Measurements from ENCODE around the gene CCRL2. TPM values are rescaled to one million over a fixed set of nuclear protein-coding genes. Genes with fewer than 3 reads are reported as not detected.

CCRL2 gene
- total and polyA plus RNA-seq, 2 of the 4 experiments (the other 2 are of a cell fraction) = 0.29 to 0.36 TPM

GRCh38 chr3:46409739-46410489 is 2.9 kb downstream of the CCRL2 start:
- intact Hi-C loops (cut with micrococcal nuclease) = no loop called here
- no peak overlapping the region for H3K4me2 ChIP-seq (ENCODE audit: low read depth, low read length)

More at GRCh38 chr3:46409739-46410489, 2.9 kb downstream of the CCRL2 start:
- Histone ChIP-seq H2AK5ac (ENCODE audit: low read depth, low read length) (no peak overlapping the region), H3K36me3 (ENCODE audit: control insufficient read depth, insufficient read depth, low read length) (no peaks in the 10 kb centered on the region), H2BK20ac (ENCODE audit: low read depth, low read length) (no peak overlapping the region), H4K91ac (ENCODE audit: insufficient read depth, low read depth, low read length) (no peak overlapping the region), H3K79me1 (ENCODE audit: low read depth in 1 of 2, low read length in 2 of 2) (peaks cover 0 to 4% of the 10 kb centered on the region in 2 experiments; a peak in 1 of 4 replicates), H3K18ac (ENCODE audit: low read depth, low read length) (no peak overlapping the region), H4K8ac (ENCODE audit: low read depth in 2 of 2, low read length in 2 of 2) (no peak overlapping the region), H3K4ac (ENCODE audit: low read depth, low read length) (no peak overlapping the region), H3K56ac (ENCODE audit: extremely low read depth, insufficient read depth, low read length) (no peak overlapping the region), H3K4me1 (ENCODE audit: control insufficient read depth, insufficient read depth, low read length) (peaks cover 20% of the 10 kb centered on the region), H3K4me3 (ENCODE audit: insufficient read depth, low read depth, low read length) (no peak overlapping the region), H3K9ac (ENCODE audit: low read depth, low read length) (no peak overlapping the region), H2BK120ac (ENCODE audit: low read depth, low read length) (no peak overlapping the region), H2AK9ac (replicated peaks; ENCODE audit: low read depth, low read length, poor library complexity) (no peak overlapping the region), H2AFZ (replicated peaks; ENCODE audit: low read length, poor library complexity) (no peak overlapping the region), H3K9me1 (ENCODE audit: insufficient read depth, low read length) (peaks cover 8% of the 10 kb centered on the region), H4K20me1 (ENCODE audit: insufficient read depth, low read length) (no peaks in the 10 kb centered on the region), H3K27me3 (ENCODE audit: control insufficient read depth, insufficient read depth, low read length) (no peaks in the 10 kb centered on the region), H3K14ac (replicated peaks; ENCODE audit: low read depth, low read length) (no peak overlapping the region), H3K23ac (ENCODE audit: low read depth, low read length) (no peak overlapping the region), H3K27ac (ENCODE audit: insufficient read depth, low read length) (no peak overlapping the region), H2BK5ac (ENCODE audit: low read depth, low read length, poor library complexity, severe bottlenecking) (no peak overlapping the region), H3K9me3 (ENCODE audit: control insufficient read depth, insufficient read depth, low read length) (no peaks in the 10 kb centered on the region), H4K5ac (ENCODE audit: low read depth, low read length) (no peak overlapping the region), H2BK15ac (ENCODE audit: low read depth, low read length) (no peak overlapping the region)
- ATAC-seq (ENCODE audit: low read depth) (no peak), DNase-seq (no peak)
- no TSS peak for BruUV-seq (replicated peaks)
- ChIA-PET CTCF (interaction anchor here (0.9 kb wide), 1 partner anchor 10 kb away, joined by 4 read pairs; no protein-coding TSS in a partner anchor), POLR2A (ENCODE audit: unreplicated experiment) (no interaction called here)
- WGBS, 2 experiments (ENCODE audit: extremely low coverage in 2 of 2, insufficient read length in 1 of 2) = 94% methylated on average over 2 of the region's 9 CpGs; no CpG with 5 or more reads in 1 of the 2 experiments
- TF ChIP-seq CEBPB (IDR thresholded peaks at IDR 0.05; ENCODE audit: low read depth, low read length) = no peak
- TF ChIP-seq MXI1 (IDR thresholded peaks at IDR 0.05; ENCODE audit: borderline replicate concordance, low read depth, low read length) = no peak
- no peak for TF ChIP-seq MAZ (IDR thresholded peaks at IDR 0.05; ENCODE audit: borderline replicate concordance, low read depth, low read length)
- TF ChIP-seq POLR2A (IDR thresholded peaks at IDR 0.05; ENCODE audit: low read depth, low read length) = no peak
- TF ChIP-seq BHLHE40 (IDR thresholded peaks at IDR 0.05; ENCODE audit: low read depth, low read length) = no peak
- no peak for TF ChIP-seq CTCF (conservative IDR thresholded peaks at IDR 0.05; ENCODE audit: low read depth, low read length)
- no peak for TF ChIP-seq FOS (IDR thresholded peaks at IDR 0.05; ENCODE audit: low read depth, low read length)
- no peak for TF ChIP-seq USF2 (IDR thresholded peaks at IDR 0.05; ENCODE audit: low read depth, low read length)
- no peak for TF ChIP-seq MAFK (IDR thresholded peaks at IDR 0.05; ENCODE audit: low read depth, low read length)
- TF ChIP-seq RCOR1 (IDR thresholded peaks at IDR 0.05; ENCODE audit: insufficient replicate concordance, low read length) = no peak
- no peak for TF ChIP-seq NFE2L2 (IDR thresholded peaks at IDR 0.05; ENCODE audit: low read depth, low read length)
- no peak for TF ChIP-seq RAD21 (IDR thresholded peaks at IDR 0.05; ENCODE audit: low read length)
- TF ChIP-seq SMC3 (IDR thresholded peaks at IDR 0.05; ENCODE audit: low read depth, low read length) = no peak
- in situ Hi-C loops (cut with MboI; ENCODE audit: low sequenced_read_pairs) (no loop called here), dilution Hi-C loops (cut with HindIII; ENCODE audit: low sequenced_read_pairs, unreplicated experiment) (no loop called here)
